ENCODE data around the gene C6orf52.

C6orf52 gene

GRCh38 chr6:10644225-10644624, 50.2 kb downstream of the C6orf52 start:
- no peak for DNase-seq

GRCh38 chr6:10643201-10643651, 51.2 kb downstream of the C6orf52 start:
- DNase-seq, result no peak

- no peak for DNase-seq
These were observed 52.9 kb downstream of the C6orf52 start for GRCh38 chr6:10641528-10641927.

- DNase-seq, result no peak
These were observed 54.0 kb downstream of the C6orf52 start for GRCh38 chr6:10640412-10640811.

GRCh38 chr6:10633216-10633615, 61.2 kb downstream of the C6orf52 start:
- peak; percentile 50 for DNase-seq

GRCh38 chr6:10630178-10630577, 64.2 kb downstream of the C6orf52 start:
- DNase-seq, result no peak

GRCh38 chr6:10627800-10628199, 66.6 kb downstream of the C6orf52 start:
- no peak for DNase-seq

GRCh38 chr6:10626154-10626741, 68.2 kb downstream of the C6orf52 start:
- DNase-seq, result no peak

GRCh38 chr6:10624836-10625235, 69.6 kb downstream of the C6orf52 start:
- no peak for DNase-seq

- no peak for DNase-seq
These were observed 72.6 kb downstream of the C6orf52 start for GRCh38 chr6:10621847-10622246.
